Gastroesophageal sphincter (tissue), 3 donors: ENCODE measurements around the gene SLC30A3.

Source experiments
- CTCF ChIP-seq, 4 experiments: fragments of 200-600 bp in 2 of 4; fragments of 450-650 bp in 2 of 4; sonication (generic) in 1 of 4; IDR thresholded peaks; one replicate each; pipeline ENCODE4 v1.5.1; 2017 to 2019; ENCODE audit warnings: antibody characterized with exemption in 4 of 4, mild to moderate bottlenecking in 2 of 4, moderate library complexity in 2 of 4
- POLR2AphosphoS5 ChIP-seq: sonication (generic); formaldehyde crosslinking; IDR thresholded peaks from one replicate; pipeline ENCODE4 v1.6.1; 2017; ENCODE audit warnings: antibody characterized with exemption

DNA sequence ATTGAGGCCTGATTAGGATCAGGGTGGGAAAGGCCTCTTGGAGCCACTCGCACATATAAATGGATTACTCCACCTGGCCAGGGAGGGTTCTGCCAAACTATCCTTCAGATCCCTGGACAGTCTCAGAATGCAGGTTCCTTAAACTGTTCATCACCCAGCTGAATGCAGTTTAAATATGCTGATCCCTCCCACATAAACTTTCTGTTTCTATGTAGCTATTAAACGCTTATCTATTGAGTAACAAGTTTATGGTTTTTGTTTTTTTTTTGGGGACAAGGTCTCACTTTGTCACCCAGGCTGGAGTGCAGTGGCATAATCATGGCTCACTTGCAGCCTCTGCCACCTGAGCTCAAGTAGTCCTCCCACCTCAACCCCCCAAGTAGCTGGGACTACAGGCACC lies 43.8 kb downstream of the SLC30A3 start:
- TF ChIP-seq CTCF (IDR thresholded peaks at IDR 0.05) (no peak), POLR2AphosphoS5 (no peak)
